Endothelial cell of umbilical vein (primary cell): ENCODE results near the gene ADAM22. TPM values are rescaled to one million over a fixed set of nuclear protein-coding genes. Genes with fewer than 3 reads are reported as not detected.

Experiments used
- BruUV-seq: library from RNA; stranded (reverse); fragments of 400-500 nt; replicated peaks from 2 replicates; lab custom pipeline; 2021; lab: Mats Ljungman, UMichigan
- CTCF ChIA-PET: fragments of 300-600, 350-600 bp; sonication (Branson Sonifier 250); formaldehyde crosslinking; loops from one replicate; lab custom pipeline; 2021; ENCODE audit warnings: antibody characterized with exemption, inconsistent platforms; lab: Charles Lee
- POLR2A ChIA-PET: fragments of 300-600, 350-600 bp; sonication (Branson Sonifier 250); formaldehyde crosslinking; loops from one replicate; lab custom pipeline; 2021; ENCODE audit warnings: antibody characterized with exemption, inconsistent platforms; lab: Charles Lee
- DNase-seq: peaks from one replicate; pipeline ENCODE4 v3.0.0-alpha.2; 2011; ENCODE audit warnings: low read depth, low spot score
- FAIRE-seq: peaks from 2 replicates; lab custom pipeline; 2011; peaks lifted over from hg19 to GRCh38; lab: Jason Lieb, UNC
- H2AFZ ChIP-seq: 2 replicates; pipeline ENCODE4 v1.6.0; 2012; ENCODE audit warnings: low read depth, low read length, control low read depth, inconsistent platforms
- H3K27ac ChIP-seq: 2 replicates; pipeline ENCODE4 v1.5.1; 2011; ENCODE audit warnings: low read depth, mild to moderate bottlenecking, control low read depth, low read length, moderate library complexity; ENCODE audit not compliant: insufficient read depth
- H3K27me3 ChIP-seq, 2 experiments: 2 replicates each; pipeline versions ENCODE4 v1.6.0 to v1.6.1; 2011; ENCODE audit warnings: low read length in 2 of 2, mixed read lengths in 1 of 2; ENCODE audit not compliant: control insufficient read depth in 2 of 2, insufficient read depth in 2 of 2
- H3K36me3 ChIP-seq, 2 experiments: 2 replicates in 1 of 2; 3 replicates in 1 of 2; pipeline ENCODE4 v1.5.1; 2011; ENCODE audit warnings: low read length in 2 of 2, mild to moderate bottlenecking in 1 of 2, moderate library complexity in 1 of 2; ENCODE audit not compliant: control insufficient read depth in 2 of 2, insufficient read depth in 2 of 2; ENCODE audit errors: extremely low read depth in 1 of 2
- H3K4me1 ChIP-seq: 3 replicates; pipeline ENCODE4 v1.5.1; 2011; ENCODE audit warnings: mild to moderate bottlenecking, low read length; ENCODE audit not compliant: control insufficient read depth, insufficient read depth; ENCODE audit errors: extremely low read depth
- H3K4me2 ChIP-seq: 2 replicates; pipeline ENCODE4 v1.6.1; 2011; ENCODE audit warnings: low read length, control low read depth, mixed read lengths; ENCODE audit not compliant: insufficient read depth
- H3K4me3 ChIP-seq, 3 experiments: fragments of 200-600 bp in 1 of 3; sonication (generic), shearing (Covaris generic) in 1 of 3; replicated peaks in 1 of 3; 2 replicates each; pipeline ENCODE4 v1.5.1; 2011 to 2016; ENCODE audit warnings: control low read depth in 3 of 3, low read length in 3 of 3, mild to moderate bottlenecking in 2 of 3, inconsistent platforms in 1 of 3, low read depth in 1 of 3, moderate library complexity in 1 of 3; ENCODE audit not compliant: insufficient read depth in 1 of 3
- H3K79me2 ChIP-seq: 2 replicates; pipeline ENCODE4 v1.6.0; 2012; ENCODE audit warnings: low read length, inconsistent platforms; ENCODE audit not compliant: control insufficient read depth, insufficient read depth
- H3K9ac ChIP-seq: replicated peaks from 2 replicates; pipeline ENCODE3; 2011; ENCODE audit warnings: low read length, control low read depth; ENCODE audit not compliant: insufficient read depth; ENCODE audit errors: extremely low read depth
- H3K9me1 ChIP-seq: replicated peaks from 3 replicates; pipeline ENCODE4 v1.6.0; 2011; ENCODE audit warnings: mild to moderate bottlenecking, low read length; ENCODE audit not compliant: control insufficient read depth, insufficient read depth; ENCODE audit errors: extremely low read depth
- H3K9me3 ChIP-seq: replicated peaks from 2 replicates; pipeline ENCODE4 v1.5.1; 2012; ENCODE audit warnings: low read length, inconsistent platforms; ENCODE audit not compliant: control insufficient read depth, insufficient read depth
- H4K20me1 ChIP-seq: replicated peaks from 2 replicates; pipeline ENCODE3; 2011; ENCODE audit warnings: mild to moderate bottlenecking, low read length; ENCODE audit not compliant: control insufficient read depth, insufficient read depth; ENCODE audit errors: extremely low read depth
- CTCF ChIP-seq, 2 donors: IDR thresholded peaks; 1 replicate in 1 of 2; 2 replicates in 1 of 2; pipeline ENCODE4 v1.5.1; 2011; ENCODE audit warnings: low read length in 2 of 2, mild to moderate bottlenecking in 2 of 2, moderate library complexity in 2 of 2, control low read depth in 1 of 2, inconsistent platforms in 1 of 2, low read depth in 1 of 2; ENCODE audit not compliant: insufficient read depth in 1 of 2; ENCODE audit errors: extremely low read depth in 1 of 2
- EZH2 ChIP-seq: IDR thresholded peaks from 2 replicates; pipeline ENCODE4 v1.6.1; 2012; ENCODE audit warnings: borderline replicate concordance, low read depth, mild to moderate bottlenecking, moderate library complexity, low read length, inconsistent platforms; ENCODE audit not compliant: severe bottlenecking
- FOS ChIP-seq: IDR thresholded peaks from 2 replicates; pipeline ENCODE4 v1.6.1; 2011; ENCODE audit warnings: mild to moderate bottlenecking, low read length, moderate library complexity, borderline replicate concordance; ENCODE audit not compliant: insufficient read depth
- GATA2 ChIP-seq: IDR thresholded peaks from 2 replicates; pipeline ENCODE4 v1.7.0; 2011; ENCODE audit warnings: low read depth, mild to moderate bottlenecking, moderate library complexity, mixed read lengths, low read length; ENCODE audit not compliant: insufficient read length, insufficient read depth
- JUN ChIP-seq: IDR thresholded peaks from 2 replicates; pipeline ENCODE4 v1.6.1; 2011; ENCODE audit warnings: borderline replicate concordance, low read depth; ENCODE audit not compliant: insufficient read length, insufficient read depth
- POLR2A ChIP-seq: IDR thresholded peaks from 2 replicates; pipeline ENCODE4 v1.6.1; 2012; ENCODE audit warnings: low read depth, mild to moderate bottlenecking, control low read depth, low read length
- POLR2AphosphoS5 ChIP-seq: IDR thresholded peaks from 2 replicates; pipeline ENCODE4 v1.6.1; 2012; ENCODE audit warnings: low read depth, mild to moderate bottlenecking, control low read depth, low read length, moderate library complexity; ENCODE audit not compliant: insufficient read depth
- dilution Hi-C: fragments of 300-500 bp; cut with MboI; formaldehyde crosslinking; loops from one replicate; pipeline ENCODE4 v1.15.0; 2019; ENCODE audit warnings: low sequenced_read_pairs; ENCODE audit not compliant: extremely low pct_ligation_motif_present
- intact Hi-C: fragments of 100-400 bp; cut with micrococcal nuclease; formaldehyde crosslinking; loops from one replicate; pipeline ENCODE4 v1.10.0; 2022
- polyA plus RNA-seq, 4 experiments: library from polyadenylated mRNA; depleted of rRNA in 3 of 4; stranded (reverse) in 3 of 4; unstranded in 1 of 4; fragments of >200 nt; gene quantifications; 2 replicates each; pipeline versions ENCODE4 v1.2.1 to v1.2.3, GENCODE V29; 2011 to 2012; ENCODE audit warnings: missing spikeins in 1 of 4
- total RNA-seq: library from RNA; stranded (reverse); gene quantifications from 2 replicates; pipeline ENCODE4 v1.2.3, GENCODE V29; 2021

Gene ADAM22
- total and polyA plus RNA-seq, 2 donors (not counting 3 experiments of a cell fraction or from before 2014, with no cell fraction given): 0.33 to 0.53 TPM

- intact Hi-C loops (no loop called here), dilution Hi-C loops (no loop called here)
- Histone ChIP-seq H4K20me1 (no peaks in the 10 kb centered on the region), H3K4me2 (no peak overlapping the region), H3K4me1 (no peaks in the 10 kb centered on the region), H2AFZ (no peak overlapping the region), H3K4me3 (no peak overlapping the region), H3K9ac (no peak overlapping the region), H3K27ac (no peak overlapping the region), H3K79me2 (no peaks in the 10 kb centered on the region), H3K36me3 (no peaks in the 10 kb centered on the region), H3K9me1 (no peaks in the 10 kb centered on the region), H3K27me3 (no peaks in the 10 kb centered on the region), H3K9me3 (no peaks in the 10 kb centered on the region)
- POLR2A ChIA-PET: no interaction called here
- no TSS peak for BruUV-seq
- CTCF ChIA-PET: no interaction called here
- no peak for FAIRE-seq
- no peak for DNase-seq
- TF ChIP-seq FOS (no peak), CTCF (IDR thresholded peaks at IDR 0.05; ENCODE audit: extremely low read depth in 1 of 2, insufficient read depth in 1 of 2, low read depth in 1 of 2, low read length in 2 of 2) (no peak), EZH2 (no peak), POLR2A (no peak), JUN (no peak), POLR2AphosphoS5 (no peak), GATA2 (no peak)
Measured at GRCh38 chr7:88046839-88047573, 113.0 kb downstream of the ADAM22 start.
